DMS153 treated with DMSO at 0.1 percent for 48 hours (cell line): ENCODE measurements around the gene ADH1A.
"Not testable (repeated sequence)": the region's sequence is repeated elsewhere in the genome, so short reads cannot be mapped to it uniquely, and the experiment has no call there.

Experiments used
- DNase-seq: peaks from one replicate; lab custom pipeline; 2025; ENCODE audit not compliant: unreplicated experiment; lab: John Stamatoyannopoulos, UW

Gene ADH1A

GRCh38 chr4:99282731-99283130 lies 8.1 kb downstream of the ADH1A start:
- no peak for DNase-seq

DNA sequence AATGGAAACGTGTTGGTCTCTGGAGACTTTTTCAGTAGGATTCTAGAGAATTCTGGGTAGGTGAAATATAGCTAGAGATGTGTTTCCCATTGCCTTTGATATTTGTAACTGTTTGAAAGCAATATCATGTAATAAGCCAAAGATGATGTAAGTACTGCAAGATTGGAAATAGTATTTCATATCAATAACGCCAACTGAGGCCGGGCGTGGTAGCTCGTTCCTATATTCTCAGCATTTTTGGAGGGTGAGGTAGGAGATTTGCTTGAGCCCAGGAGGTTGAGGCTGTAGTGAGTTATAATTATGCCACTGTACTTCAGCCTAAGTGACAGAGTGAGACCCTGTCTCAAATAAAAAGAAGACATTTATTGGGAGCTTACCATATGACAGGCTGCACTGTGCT lies 9.5 kb downstream of the ADH1A start:
- no peak for DNase-seq

GRCh38 chr4:99276417-99276816 lies 14.4 kb downstream of the ADH1A start:
- no peak for DNase-seq

DNA sequence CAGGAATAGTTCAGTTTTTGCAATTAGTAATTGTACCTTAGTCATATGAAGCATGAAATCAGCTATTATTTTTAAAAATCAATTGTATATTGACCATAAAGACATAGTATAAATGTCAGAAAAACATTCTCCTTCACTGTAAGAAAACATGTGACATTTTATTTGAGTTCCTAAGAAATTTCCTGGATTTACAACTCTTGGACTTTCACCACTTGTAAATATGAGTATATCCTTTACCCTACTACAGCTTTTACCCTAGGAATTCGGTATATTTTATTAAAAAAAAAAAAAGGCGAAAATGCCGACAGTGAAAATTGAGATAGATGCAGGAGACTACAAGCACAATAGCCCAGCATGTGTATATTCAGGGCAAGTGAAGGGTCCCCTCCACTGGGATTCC lies 14.9 kb downstream of the ADH1A start:
- DNase-seq = no peak

DNA sequence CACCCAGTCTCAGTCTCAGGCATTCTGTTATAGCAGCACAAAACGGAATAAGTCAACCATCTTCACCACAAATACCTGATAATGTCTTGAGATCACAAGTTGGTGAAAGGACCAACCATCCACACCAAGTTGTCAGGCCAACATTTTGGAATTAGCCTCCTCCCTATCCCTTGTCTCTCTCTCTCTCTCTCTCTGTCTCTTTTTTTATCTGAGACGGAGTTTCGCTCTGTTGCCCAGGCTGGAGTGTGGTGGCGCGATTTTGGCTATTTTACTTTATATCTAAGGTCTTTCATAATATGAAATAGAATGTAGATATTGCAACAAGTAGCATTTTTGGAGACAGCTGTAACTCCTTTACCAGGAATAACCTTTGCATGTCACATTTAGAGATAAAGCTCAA lies 15.7 kb downstream of the ADH1A start:
- DNase-seq = no peak

GRCh38 chr4:99273704-99274103 lies 17.1 kb downstream of the ADH1A start:
- no peak for DNase-seq

DNA sequence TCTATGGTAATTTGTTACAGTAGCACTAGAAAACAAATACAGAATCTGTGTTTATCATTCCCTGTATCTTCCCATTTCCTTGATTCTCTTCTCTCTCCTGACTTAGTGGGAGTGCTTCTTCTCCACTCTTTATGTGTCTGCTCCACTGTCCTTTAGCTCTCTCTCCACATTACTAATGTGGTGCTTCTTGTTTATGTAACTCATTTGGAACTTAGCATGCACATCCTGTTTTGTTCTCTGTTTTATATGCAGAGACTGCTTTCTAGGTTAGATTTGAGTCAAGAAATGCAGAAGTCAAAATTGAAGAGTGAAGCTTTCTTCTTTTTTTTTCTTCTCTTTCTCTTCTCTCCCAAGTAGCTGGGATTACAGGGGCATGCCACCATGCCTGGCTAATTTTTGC lies 25.9 kb downstream of the ADH1A start:
- no peak for DNase-seq

DNA sequence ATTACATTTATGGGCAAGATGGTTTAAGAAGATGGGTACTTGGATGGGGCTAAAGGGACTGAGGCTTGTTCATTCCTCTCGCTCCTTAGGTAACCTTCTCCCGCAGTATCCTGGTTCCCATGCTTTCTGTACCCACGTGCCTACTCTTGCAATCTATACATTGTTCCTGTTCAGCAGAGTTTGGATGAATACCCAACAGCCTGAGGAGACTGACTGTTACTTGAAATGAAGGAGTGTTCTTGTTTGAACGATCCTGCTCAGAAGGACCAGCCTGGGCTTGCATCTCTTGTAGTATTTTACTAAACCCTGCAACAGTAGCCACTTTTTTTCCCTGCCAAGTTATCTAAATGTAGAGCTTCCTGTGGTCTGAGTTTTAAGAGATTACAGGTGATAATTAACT lies 38.0 kb downstream of the ADH1A start:
- no peak for DNase-seq

- DNase-seq = no peak
These were observed 42.1 kb downstream of the ADH1A start for GRCh38 chr4:99248714-99249113.

DNA sequence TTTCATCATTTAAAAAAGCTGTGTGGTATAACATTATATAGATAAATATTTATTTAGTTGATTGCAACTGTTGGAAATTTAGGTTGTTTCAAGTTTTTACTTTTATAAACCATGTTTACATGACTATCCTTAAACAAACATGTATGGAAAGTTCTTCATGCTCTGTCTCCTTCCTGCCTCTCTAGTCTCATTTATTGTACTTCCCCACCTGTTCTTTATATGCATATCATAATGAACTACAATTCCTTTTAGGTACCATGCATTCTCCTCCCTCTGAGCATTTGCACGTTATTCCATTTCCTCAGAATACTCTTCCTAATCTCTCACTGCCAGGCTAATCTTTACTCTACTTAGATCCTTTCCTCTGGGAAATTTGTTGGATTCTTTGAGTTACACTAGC lies 54.8 kb downstream of the ADH1A start:
- no peak for DNase-seq

- DNase-seq = no peak
These were observed 56.3 kb downstream of the ADH1A start for GRCh38 chr4:99234331-99235010.

- DNase-seq = not testable (repeated sequence)
These were observed 57.4 kb downstream of the ADH1A start for GRCh38 chr4:99233397-99233796.

GRCh38 chr4:99228706-99229105 lies 62.1 kb downstream of the ADH1A start:
- not testable (repeated sequence) for DNase-seq

DNA sequence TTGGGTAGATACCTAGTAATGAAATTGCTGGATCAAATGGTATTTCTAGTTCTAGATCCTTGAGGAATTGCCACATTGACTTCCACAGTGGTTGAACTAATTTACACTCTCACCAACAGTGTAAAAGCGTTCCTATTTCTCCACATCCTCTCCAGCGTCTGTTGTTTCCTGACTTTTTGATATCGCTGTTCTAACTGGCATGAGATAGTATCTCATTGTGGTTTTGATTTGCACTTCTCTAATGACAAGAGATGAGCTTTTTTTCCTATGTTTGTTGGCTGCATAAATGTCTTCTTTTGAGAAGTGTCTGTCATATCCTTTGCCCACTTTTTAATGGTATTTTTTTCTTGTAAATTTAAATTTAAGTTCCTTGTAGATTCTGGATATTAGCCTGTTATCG lies 63.1 kb downstream of the ADH1A start:
- DNase-seq = not testable (repeated sequence)
